ENCODE results near the gene GZMB.

The GZMB gene

GRCh38 chr14:24613747-24614146 is 20.2 kb downstream of the GZMB start:
- in situ Hi-C loops (cut with MboI; ENCODE audit: low pct_unique_long_range_greater_than_20kb, low sequenced_read_pairs, unreplicated experiment): no loop called here
- no peak for DNase-seq (ENCODE audit: low spot score)
- no peak for TF ChIP-seq CTCF (IDR thresholded peaks at IDR 0.05; ENCODE audit: extremely low read depth, insufficient read depth, missing control alignments)

- no peak for TF ChIP-seq CTCF (IDR thresholded peaks at IDR 0.05; ENCODE audit: extremely low read depth, insufficient read depth, missing control alignments)
- DNase-seq (ENCODE audit: low spot score): no peak
- in situ Hi-C loops (cut with MboI; ENCODE audit: low pct_unique_long_range_greater_than_20kb, low sequenced_read_pairs, unreplicated experiment): no loop called here
Observed at GRCh38 chr14:24613241-24613640, 20.7 kb downstream of the GZMB start.

- no peak for TF ChIP-seq CTCF (IDR thresholded peaks at IDR 0.05; ENCODE audit: extremely low read depth, insufficient read depth, missing control alignments)
- DNase-seq (ENCODE audit: low spot score): no peak
- in situ Hi-C loops (cut with MboI; ENCODE audit: low pct_unique_long_range_greater_than_20kb, low sequenced_read_pairs, unreplicated experiment): no loop called here
Observed at GRCh38 chr14:24612196-24612595, 21.8 kb downstream of the GZMB start.

GRCh38 chr14:24609655-24610344 is 24.2 kb downstream of the GZMB start, which contains the start of gene GZMH:
GZMH (minus strand) TSS chr14:24609685; CDS start chr14:24609613, 72 bp downstream.
- DNase-seq (ENCODE audit: low spot score): peak; percentile 9
- in situ Hi-C loops (cut with MboI; ENCODE audit: low pct_unique_long_range_greater_than_20kb, low sequenced_read_pairs, unreplicated experiment): loop anchor here (10.0 kb wide), 1 partner anchor 75 kb away; no protein-coding TSS in a partner anchor
- TF ChIP-seq CTCF (IDR thresholded peaks at IDR 0.05; ENCODE audit: extremely low read depth, insufficient read depth, missing control alignments): no peak

- in situ Hi-C loops (cut with MboI; ENCODE audit: low pct_unique_long_range_greater_than_20kb, low sequenced_read_pairs, unreplicated experiment): loop anchor here (10.0 kb wide), 1 partner anchor 77 kb away; no protein-coding TSS in a partner anchor
- DNase-seq (ENCODE audit: low spot score): peak; percentile 3
- TF ChIP-seq CTCF (IDR thresholded peaks at IDR 0.05; ENCODE audit: extremely low read depth, insufficient read depth, missing control alignments): no peak
Observed at GRCh38 chr14:24607635-24608514, 26.1 kb downstream of the GZMB start.

- DNase-seq (ENCODE audit: low spot score): peak; percentile 2
- in situ Hi-C loops (cut with MboI; ENCODE audit: low pct_unique_long_range_greater_than_20kb, low sequenced_read_pairs, unreplicated experiment): loop anchor here (10.0 kb wide), 1 partner anchor 78 kb away; no protein-coding TSS in a partner anchor
- TF ChIP-seq CTCF (IDR thresholded peaks at IDR 0.05; ENCODE audit: extremely low read depth, insufficient read depth, missing control alignments): no peak
Observed at GRCh38 chr14:24607081-24607480, 26.9 kb downstream of the GZMB start.
